Measurements from ENCODE around the gene MECP2.
A peak's percentile ranks its signal among the peaks of the same experiment; 100 is the strongest.
"Not testable (repeated sequence)": the region's sequence is repeated elsewhere in the genome, so short reads cannot be mapped to it uniquely, and the experiment has no call there.

The MECP2 gene

GRCh38 chrX:154097589-154098541, at the start of gene MECP2:
Gene MECP2, minus strand, starts transcription at chrX:154097717.
- peak; percentile 88 for DNase-seq

DNA sequence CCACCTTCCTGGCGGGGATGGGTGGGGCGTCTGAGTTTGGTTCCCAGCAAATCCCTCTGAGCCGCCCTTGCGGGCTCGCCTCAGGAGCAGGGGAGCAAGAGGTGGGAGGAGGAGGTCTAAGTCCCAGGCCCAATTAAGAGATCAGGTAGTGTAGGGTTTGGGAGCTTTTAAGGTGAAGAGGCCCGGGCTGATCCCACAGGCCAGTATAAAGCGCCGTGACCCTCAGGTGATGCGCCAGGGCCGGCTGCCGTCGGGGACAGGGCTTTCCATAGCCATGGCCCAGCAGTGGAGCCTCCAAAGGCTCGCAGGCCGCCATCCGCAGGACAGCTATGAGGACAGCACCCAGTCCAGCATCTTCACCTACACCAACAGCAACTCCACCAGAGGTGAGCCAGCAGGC, 46.5 kb upstream of the MECP2 start, which contains the start of gene OPN1LW:
OPN1LW (plus strand) TSS at position 234 of the 400 bp plus-strand sequence; CDS start at position 275, 41 bp downstream.
- not testable (repeated sequence) for DNase-seq

- no peak for DNase-seq
Measured at GRCh38 chrX:154142950-154143745, 45.6 kb upstream of the MECP2 start.

GRCh38 chrX:154142386-154142785, 44.9 kb upstream of the MECP2 start:
- DNase-seq: no peak

- no peak for DNase-seq
Measured at GRCh38 chrX:154140742-154141141, 43.2 kb upstream of the MECP2 start.

DNA sequence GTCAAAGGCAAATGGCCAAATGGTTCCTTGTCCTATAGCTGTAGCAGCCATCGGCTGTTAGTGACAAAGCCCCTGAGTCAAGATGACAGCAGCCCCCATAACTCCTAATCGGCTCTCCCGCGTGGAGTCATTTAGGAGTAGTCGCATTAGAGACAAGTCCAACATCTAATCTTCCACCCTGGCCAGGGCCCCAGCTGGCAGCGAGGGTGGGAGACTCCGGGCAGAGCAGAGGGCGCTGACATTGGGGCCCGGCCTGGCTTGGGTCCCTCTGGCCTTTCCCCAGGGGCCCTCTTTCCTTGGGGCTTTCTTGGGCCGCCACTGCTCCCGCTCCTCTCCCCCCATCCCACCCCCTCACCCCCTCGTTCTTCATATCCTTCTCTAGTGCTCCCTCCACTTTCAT, 42.7 kb upstream of the MECP2 start:
- no peak for DNase-seq

- DNase-seq: no peak
Measured at GRCh38 chrX:154138857-154139256, 41.3 kb upstream of the MECP2 start.

- DNase-seq: peak; percentile 91
Measured at GRCh38 chrX:154136627-154137161, 39.2 kb upstream of the MECP2 start.

- DNase-seq: no peak
Measured at GRCh38 chrX:154135458-154136229, 38.1 kb upstream of the MECP2 start.

DNA sequence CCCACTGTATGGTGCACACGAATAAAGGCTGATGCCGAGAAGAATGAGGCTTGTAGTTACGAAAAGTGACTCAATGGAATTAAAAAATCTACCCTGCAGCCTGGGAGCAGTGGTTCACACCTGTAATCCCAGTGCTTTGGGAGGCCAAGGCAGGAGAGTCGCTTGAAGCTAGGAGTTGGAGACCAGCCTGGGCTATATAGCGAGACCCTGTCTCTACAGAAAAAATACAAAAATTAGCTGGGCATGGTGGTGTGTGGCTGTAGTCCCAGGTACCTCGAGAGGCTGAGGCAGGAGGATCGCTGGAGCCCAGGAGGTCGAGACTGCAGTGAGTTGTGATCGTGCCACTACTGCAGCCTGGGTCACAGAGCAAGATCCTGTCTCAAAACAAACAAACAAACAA, 34.8 kb upstream of the MECP2 start:
- no peak for DNase-seq

DNA sequence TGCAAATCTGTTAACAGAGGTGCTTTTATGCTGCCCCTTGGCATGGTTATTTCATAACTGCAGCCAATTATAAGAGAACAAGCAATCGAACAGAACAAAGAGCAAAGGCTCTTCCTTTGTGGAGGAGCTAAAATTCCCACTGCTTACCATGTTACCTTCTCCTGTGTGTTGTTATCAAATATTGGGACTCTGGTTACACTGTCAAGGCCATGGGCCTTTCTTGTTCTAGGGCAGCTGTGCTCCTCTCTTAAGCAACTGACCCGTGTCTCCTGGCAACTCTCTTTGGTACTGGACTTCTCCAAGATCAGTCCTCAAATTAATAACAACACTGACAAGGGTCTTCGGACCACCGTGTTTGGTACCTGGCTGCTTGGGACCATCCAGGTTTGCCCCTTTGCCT, 34.4 kb upstream of the MECP2 start:
- DNase-seq: no peak

GRCh38 chrX:154126101-154126500, 28.6 kb upstream of the MECP2 start:
- no peak for DNase-seq

DNA sequence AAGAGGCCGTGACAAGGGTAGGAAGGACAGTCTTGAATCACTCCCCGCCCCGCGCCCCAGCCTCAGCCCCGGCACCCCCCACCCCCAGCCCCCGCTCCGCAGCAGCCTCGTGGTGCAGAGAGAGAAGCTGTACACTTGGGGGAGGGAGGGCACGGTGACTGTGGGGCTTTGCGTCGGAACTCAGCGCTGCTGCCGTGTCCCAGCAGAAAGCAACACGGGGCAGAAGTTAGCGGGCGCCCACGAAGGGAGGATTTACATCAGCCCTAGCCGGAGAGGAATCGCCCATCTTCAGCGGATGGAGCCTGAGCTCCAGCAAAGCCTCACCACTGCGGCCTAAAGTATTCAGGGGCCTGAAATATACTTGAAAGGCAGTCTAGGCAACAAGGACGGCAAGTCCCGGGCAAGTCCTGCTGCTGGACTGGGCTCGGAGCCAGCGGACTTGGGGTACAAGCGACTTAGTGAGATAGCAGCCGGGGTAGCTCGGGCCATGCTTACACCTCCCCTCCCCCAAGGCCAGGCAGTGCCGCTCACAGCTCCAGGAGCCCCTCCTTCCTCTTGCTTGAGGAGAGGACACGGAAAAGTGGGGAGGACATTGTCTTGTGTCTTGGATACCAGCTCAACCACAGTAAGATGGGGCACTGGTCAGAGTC, 28.0 kb upstream of the MECP2 start:
- no peak for DNase-seq

DNA sequence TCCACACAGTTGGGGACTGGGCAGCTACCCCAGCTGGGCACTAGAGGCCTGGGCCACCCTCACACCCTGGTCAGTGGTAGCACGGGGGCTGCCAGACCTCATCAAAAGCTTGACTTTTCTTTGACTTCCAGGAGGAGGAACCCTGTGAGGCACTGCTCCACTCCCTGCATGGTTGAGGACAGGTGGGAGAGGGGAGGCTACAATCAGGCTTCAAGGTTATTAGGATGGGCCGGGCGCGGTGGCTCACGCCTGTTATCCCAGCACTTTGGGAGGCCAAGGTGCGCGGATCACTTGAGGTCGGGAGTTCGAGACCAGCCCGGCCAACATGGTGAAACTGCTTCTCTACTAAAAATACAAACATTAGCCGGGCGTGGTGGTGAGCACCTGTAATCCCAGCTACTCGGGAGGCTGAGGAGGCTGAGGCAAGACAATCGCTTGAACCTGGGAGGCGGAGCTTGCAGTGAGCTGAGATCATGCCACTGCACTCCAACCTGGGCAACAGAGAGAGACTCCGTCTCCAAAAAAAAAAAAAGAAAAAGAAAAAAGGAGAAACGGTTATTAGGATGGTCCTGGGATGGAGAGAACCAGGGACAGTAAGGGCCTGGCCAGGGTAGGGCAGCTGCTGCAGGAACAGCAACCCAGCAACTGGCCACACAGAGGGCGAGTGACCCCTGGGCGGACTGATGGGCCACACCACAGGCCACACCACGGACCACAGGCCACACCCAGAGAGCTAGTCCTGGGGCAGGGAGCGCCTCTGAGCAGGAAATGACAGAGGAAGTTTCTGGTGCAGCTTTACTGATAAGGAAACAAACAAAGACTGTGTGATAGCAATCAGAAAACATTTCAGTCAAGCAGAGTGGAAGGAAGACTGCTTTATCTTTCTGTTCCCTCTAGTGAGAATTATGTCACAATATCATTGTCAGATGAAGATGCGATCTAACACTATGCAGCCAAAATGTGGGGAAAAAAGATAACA, 26.0 kb upstream of the MECP2 start:
- no peak for DNase-seq

- DNase-seq: no peak
Measured at GRCh38 chrX:154121961-154122360, 24.4 kb upstream of the MECP2 start.

- no peak for DNase-seq
Measured at GRCh38 chrX:154121207-154121606, 23.7 kb upstream of the MECP2 start.

DNA sequence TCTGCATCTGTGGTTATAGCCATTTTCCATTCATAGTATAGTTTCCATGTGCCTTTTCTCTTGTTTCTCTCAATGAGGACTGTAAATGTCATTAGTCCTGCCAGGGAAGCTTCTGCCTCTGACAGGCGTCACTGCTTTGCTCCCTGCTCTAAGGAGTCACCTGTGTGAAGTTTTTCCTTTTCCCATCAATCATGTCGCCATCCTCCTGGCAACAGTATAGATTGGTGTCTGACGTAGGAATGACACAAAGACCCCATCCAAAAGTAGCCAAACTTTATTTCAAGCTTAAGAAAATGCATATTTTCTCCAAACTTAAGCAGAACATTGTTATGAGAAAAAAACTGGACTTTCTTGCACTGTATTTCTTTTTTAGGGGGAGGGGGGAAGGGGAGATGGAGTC, 23.1 kb upstream of the MECP2 start:
- DNase-seq: no peak

GRCh38 chrX:154117566-154117965, 20.0 kb upstream of the MECP2 start:
- DNase-seq: no peak

DNA sequence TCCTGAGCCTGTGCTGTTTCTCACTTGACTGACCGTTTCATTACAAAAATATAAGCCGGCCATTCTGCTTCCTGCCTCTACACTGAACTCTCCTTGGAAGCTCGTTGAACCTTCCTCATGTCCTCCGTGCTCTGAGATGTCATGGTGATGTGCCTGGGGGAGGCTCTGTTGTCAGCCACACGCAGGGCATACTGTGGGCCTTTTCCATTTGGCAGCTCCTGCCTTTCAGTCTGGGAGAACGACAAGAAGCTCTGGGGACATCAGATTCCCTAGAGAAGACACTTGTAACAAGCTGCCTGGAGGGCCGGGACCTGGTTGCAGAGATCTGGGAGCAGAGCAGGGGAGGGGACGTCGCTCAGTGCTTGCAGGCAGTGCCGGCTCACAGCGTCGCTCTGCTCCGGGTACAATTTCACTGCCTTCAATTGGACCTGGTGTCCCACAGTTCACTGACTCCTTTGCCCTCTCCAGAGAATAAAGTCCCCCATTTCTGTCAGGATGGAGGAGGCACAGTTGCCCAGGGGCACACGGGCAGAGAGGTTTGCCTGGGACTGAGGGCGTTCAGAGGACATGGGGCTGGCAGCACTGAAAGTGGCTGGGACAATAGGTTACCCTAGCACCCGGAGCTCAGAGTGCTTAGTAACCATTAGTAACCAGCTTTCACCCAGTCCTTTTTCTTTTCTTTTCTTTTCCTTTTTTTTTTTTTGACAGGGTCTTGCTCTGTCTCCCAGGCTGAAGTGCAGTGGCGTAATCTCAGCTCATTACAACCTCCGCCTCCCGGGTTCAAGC, 19.1 kb upstream of the MECP2 start:
- peak; percentile 45 for DNase-seq

DNA sequence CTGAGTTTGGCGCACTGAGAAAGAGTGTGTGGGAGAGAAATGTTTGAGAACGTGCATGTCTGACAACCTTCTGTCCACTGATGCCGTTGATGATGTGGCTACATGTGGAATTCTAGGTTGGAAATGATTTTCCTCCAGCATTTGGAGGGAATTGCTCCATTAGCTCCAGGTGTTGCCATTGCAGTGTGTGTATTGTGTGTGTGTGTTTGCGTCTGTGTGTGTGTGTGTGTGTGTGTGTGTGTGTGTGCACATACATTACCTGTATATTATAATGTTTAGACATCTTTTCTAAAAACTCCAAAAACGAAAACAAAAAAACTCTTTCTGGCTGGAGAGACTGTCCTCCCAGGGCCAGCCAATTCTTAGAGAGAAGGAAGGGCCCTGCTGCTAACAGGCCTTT, 18.2 kb upstream of the MECP2 start:
- DNase-seq: no peak
